ENCODE data around the gene WDR1. TPM values are rescaled to one million over a fixed set of nuclear protein-coding genes. Genes with fewer than 3 reads are reported as not detected.

Gene WDR1
- polyA plus RNA-seq, 3 donors, result 206 to 251 (median 243) TPM

DNA sequence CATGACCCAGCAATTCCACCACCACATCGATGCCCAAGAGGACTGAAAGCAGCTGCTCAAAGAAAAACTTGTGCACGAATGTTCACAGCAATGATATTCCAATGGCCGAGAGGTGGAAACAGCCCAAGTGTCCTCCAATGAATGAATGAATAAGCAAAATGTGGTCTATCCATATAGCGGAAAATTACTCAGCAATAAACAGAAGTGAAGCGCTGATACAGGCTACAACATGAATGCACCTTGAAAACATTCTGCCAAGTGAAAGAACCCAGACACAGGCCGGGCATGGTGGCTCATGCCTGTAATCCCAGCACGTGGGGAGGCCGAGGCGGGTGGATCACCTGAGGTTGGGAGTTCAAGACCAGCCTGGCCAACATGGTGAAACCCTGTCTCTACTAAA, 90.1 kb downstream of the WDR1 start:
- intact Hi-C loops (cut with micrococcal nuclease), result no loop called here
- H3K4me1 ChIP-seq (ENCODE audit: control insufficient read depth in 1 of 2, insufficient read depth in 2 of 2, low read length in 2 of 2), result peaks cover 46 to 50% of the 10 kb centered on the region in 2 donors
- H3K79me2 ChIP-seq (ENCODE audit: insufficient read depth, low read length), result peaks cover under 1% of the 10 kb centered on the region
- no peaks in the 10 kb centered on the region for H3K9me3 ChIP-seq (replicated peaks in 1 of 2; ENCODE audit: control insufficient read depth in 1 of 2, insufficient read depth in 1 of 2, low read length in 2 of 2)
- no peaks in the 10 kb centered on the region for H3K27me3 ChIP-seq (ENCODE audit: control insufficient read depth in 2 of 2, insufficient read depth in 2 of 2, low read length in 2 of 2)
- no peaks in the 10 kb centered on the region for H3K9me3 Mint-ChIP-seq
- no peak overlapping the region for H2AFZ ChIP-seq (ENCODE audit: insufficient read depth, low read depth, low read length, poor library complexity, severe bottlenecking)
- no peaks in the 10 kb centered on the region for H4K20me1 ChIP-seq (ENCODE audit: insufficient read depth, low read length)
- no peak overlapping the region for H3K4me3 ChIP-seq (replicated peaks in 1 of 3; ENCODE audit: low read depth in 2 of 3, low read length in 3 of 3)
- H3K4me3 Mint-ChIP-seq, result no peak overlapping the region
- H3K27ac ChIP-seq (ENCODE audit: low read depth in 1 of 2, low read length in 2 of 2), result no peak overlapping the region
- H3K4me2 ChIP-seq (replicated peaks; ENCODE audit: extremely low read depth, low read length, poor library complexity, severe bottlenecking), result no peak overlapping the region
- H3K9ac ChIP-seq (ENCODE audit: insufficient read depth, low read length, poor library complexity, severe bottlenecking), result no peak overlapping the region
- TF ChIP-seq, protein P1, sequence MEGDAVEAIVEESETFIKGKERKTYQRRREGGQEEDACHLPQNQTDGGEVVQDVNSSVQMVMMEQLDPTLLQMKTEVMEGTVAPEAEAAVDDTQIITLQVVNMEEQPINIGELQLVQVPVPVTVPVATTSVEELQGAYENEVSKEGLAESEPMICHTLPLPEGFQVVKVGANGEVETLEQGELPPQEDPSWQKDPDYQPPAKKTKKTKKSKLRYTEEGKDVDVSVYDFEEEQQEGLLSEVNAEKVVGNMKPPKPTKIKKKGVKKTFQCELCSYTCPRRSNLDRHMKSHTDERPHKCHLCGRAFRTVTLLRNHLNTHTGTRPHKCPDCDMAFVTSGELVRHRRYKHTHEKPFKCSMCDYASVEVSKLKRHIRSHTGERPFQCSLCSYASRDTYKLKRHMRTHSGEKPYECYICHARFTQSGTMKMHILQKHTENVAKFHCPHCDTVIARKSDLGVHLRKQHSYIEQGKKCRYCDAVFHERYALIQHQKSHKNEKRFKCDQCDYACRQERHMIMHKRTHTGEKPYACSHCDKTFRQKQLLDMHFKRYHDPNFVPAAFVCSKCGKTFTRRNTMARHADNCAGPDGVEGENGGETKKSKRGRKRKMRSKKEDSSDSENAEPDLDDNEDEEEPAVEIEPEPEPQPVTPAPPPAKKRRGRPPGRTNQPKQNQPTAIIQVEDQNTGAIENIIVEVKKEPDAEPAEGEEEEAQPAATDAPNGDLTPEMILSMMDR (IDR thresholded peaks at IDR 0.05), result no peak
- H3K4me1 Mint-ChIP-seq, result peaks cover 55% of the 10 kb centered on the region
- no peak for DNase-seq
- peaks cover 0 to 1% of the 10 kb centered on the region in 2 donors for H3K36me3 Mint-ChIP-seq
- 97% methylated on average over 8 of the region's 9 CpGs for WGBS (ENCODE audit: insufficient coverage)
- peaks cover 0 to 3% (median 2%) of the 10 kb centered on the region in 3 donors for H3K27me3 Mint-ChIP-seq (ENCODE audit: low read depth in 3 of 3)
- H3K36me3 ChIP-seq (replicated peaks in 1 of 2; ENCODE audit: control insufficient read depth in 1 of 2, insufficient read depth in 2 of 2, low read length in 2 of 2), result no peaks in the 10 kb centered on the region
- H3K27ac Mint-ChIP-seq, result no peak overlapping the region

DNA sequence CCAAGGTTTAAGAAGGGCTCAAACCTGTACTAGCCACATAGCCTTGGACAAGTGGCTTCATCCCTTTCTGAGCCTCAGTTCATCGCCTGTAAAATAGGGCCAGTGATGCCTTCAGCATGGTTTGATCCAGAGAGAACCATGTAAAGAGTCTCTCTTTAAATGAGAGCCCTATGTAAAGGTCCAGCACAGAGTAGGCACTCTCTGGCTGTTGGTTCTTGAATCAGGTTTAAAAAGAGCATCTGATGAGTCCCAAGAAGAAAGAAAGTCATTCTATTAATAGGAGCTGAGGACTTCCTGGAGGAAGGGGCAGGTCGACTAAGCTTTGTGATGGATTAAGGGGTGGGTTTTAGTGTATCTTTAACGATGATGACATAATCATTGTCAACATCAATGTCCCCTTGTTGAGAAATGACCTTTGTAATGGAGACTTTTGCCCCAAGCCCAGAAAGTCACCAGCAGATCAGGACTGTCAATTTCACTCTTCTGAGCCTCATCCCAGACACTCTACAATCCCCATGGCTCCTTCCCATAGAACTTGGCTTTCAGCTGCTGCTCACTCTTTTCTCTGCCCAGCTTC, 91.3 kb downstream of the WDR1 start:
- no peak overlapping the region for H3K9ac ChIP-seq (ENCODE audit: insufficient read depth, low read length, poor library complexity, severe bottlenecking)
- Mint-ChIP-seq H3K36me3 (no peaks in the 10 kb centered on the region), H3K9me3 (no peaks in the 10 kb centered on the region), H3K4me1 (peaks cover 55% of the 10 kb centered on the region), H3K27ac (peak overlapping the region in 3 of 7 donors; percentile 46 to 97 (median 50)), H3K27me3 (ENCODE audit: low read depth in 3 of 3) (peaks cover 0 to 3% (median 2%) of the 10 kb centered on the region in 3 donors), H3K4me3 (no peak overlapping the region)
- peak overlapping the region in 1 of 2 donors; percentile 95 for H3K27ac ChIP-seq (ENCODE audit: low read depth in 1 of 2, low read length in 2 of 2)
- no peaks in the 10 kb centered on the region for H3K9me3 ChIP-seq (replicated peaks in 1 of 2; ENCODE audit: control insufficient read depth in 1 of 2, insufficient read depth in 1 of 2, low read length in 2 of 2)
- H3K4me2 ChIP-seq (replicated peaks; ENCODE audit: extremely low read depth, low read length, poor library complexity, severe bottlenecking), result no peak overlapping the region
- intact Hi-C loops (cut with micrococcal nuclease), result no loop called here
- TF ChIP-seq, protein P1 (IDR thresholded peaks at IDR 0.05), result no peak
- H3K4me3 ChIP-seq (replicated peaks in 1 of 3; ENCODE audit: low read depth in 2 of 3, low read length in 3 of 3), result no peak overlapping the region
- H4K20me1 ChIP-seq (ENCODE audit: insufficient read depth, low read length), result no peaks in the 10 kb centered on the region
- H3K27me3 ChIP-seq (ENCODE audit: control insufficient read depth in 2 of 2, insufficient read depth in 2 of 2, low read length in 2 of 2), result no peaks in the 10 kb centered on the region
- H3K4me1 ChIP-seq (ENCODE audit: control insufficient read depth in 1 of 2, insufficient read depth in 2 of 2, low read length in 2 of 2), result peaks cover 50 to 53% of the 10 kb centered on the region in 2 donors
- peaks cover 12% of the 10 kb centered on the region for H3K79me2 ChIP-seq (ENCODE audit: insufficient read depth, low read length)
- DNase-seq, result no peak
- no peaks in the 10 kb centered on the region for H3K36me3 ChIP-seq (replicated peaks in 1 of 2; ENCODE audit: control insufficient read depth in 1 of 2, insufficient read depth in 2 of 2, low read length in 2 of 2)
- H2AFZ ChIP-seq (ENCODE audit: insufficient read depth, low read depth, low read length, poor library complexity, severe bottlenecking), result no peak overlapping the region
- 67% methylated on average over 1 of the region's 3 CpGs for WGBS (ENCODE audit: insufficient coverage)

Small RNA genes lying within 50 kb of the gene (small RNA-seq; reads per million reads assigned to genes)
- gene AC093664.1 (ENCODE audit: insufficient read length, low read depth) (not detected), gene MIR3138 (ENCODE audit: insufficient read length, low read depth) (not detected), gene RNA5SP155 (ENCODE audit: insufficient read length, low read depth) (not detected)

Other genes with a start within 250 kb of the WDR1 start
- gene SLC2A9, start 95.3 kb downstream of the WDR1 start, polyA plus RNA-seq, result 10 to 100 TPM; 27.3 to 38.6 (median 34.7) TPM

Measured in CD14-positive monocyte (primary cell).